GM12873 (cell line): ENCODE measurements around the gene XXYLT1.

Experiments
- CTCF ChIP-seq: IDR thresholded peaks from 2 replicates; pipeline ENCODE4 v1.5.1; 2012; ENCODE audit warnings: low read depth, mild to moderate bottlenecking, moderate library complexity, low read length, control low read depth; ENCODE audit not compliant: insufficient read depth; ENCODE audit errors: missing control alignments

XXYLT1 gene

GRCh38 chr3:195240171-195240701 is 30.7 kb downstream of the XXYLT1 start:
- no peak for TF ChIP-seq CTCF

- no peak for TF ChIP-seq CTCF
Observed at GRCh38 chr3:195239121-195239520, 31.8 kb downstream of the XXYLT1 start.

- no peak for TF ChIP-seq CTCF
Observed at GRCh38 chr3:195238586-195239118, 32.3 kb downstream of the XXYLT1 start.

GRCh38 chr3:195238081-195238571 is 32.8 kb downstream of the XXYLT1 start:
- TF ChIP-seq CTCF: no peak

GRCh38 chr3:195236801-195237570 is 34.0 kb downstream of the XXYLT1 start:
- no peak for TF ChIP-seq CTCF

- no peak for TF ChIP-seq CTCF
Observed at GRCh38 chr3:195236076-195236798, 34.7 kb downstream of the XXYLT1 start.

- TF ChIP-seq CTCF: no peak
Observed at GRCh38 chr3:195230244-195230643, 40.7 kb downstream of the XXYLT1 start.
